ENCODE data around the gene PRRG2. TPM values are rescaled to one million over a fixed set of nuclear protein-coding genes. Genes with fewer than 3 reads are reported as not detected.

Gene PRRG2
- total RNA-seq, result 1 to 10 TPM in 2 of 9 donors, under 1 TPM in 5, not detected in 2; 0.28 to 1.2 (median 0.87) TPM
- 1 to 10 TPM in 1 of 3 donors, under 1 TPM in 2; 0.33 to 1.2 (median 0.71) TPM for polyA plus RNA-seq
- long read RNA-seq, donor 1, result 0 reads
- long read RNA-seq, donor 2, result 0 reads
- long read RNA-seq, donor 3, result 0 reads
- long read RNA-seq, donor 4, partial matches to known transcripts, result 0 of 1 reads
- long read RNA-seq, donor 4, other reads (novel, unspliced or antisense), result 1 of 1 reads
- long read RNA-seq, donor 5, partial matches to known transcripts, result 0 of 1 reads
- long read RNA-seq, donor 5, other reads (novel, unspliced or antisense), result 1 of 1 reads
- long read RNA-seq, donor 6, result 0 reads
- long read RNA-seq, donor 7, result 0 reads
- long read RNA-seq, donor 8, result 0 reads
- long read RNA-seq, donor 9, result 0 reads
- long read RNA-seq, donor 10, result 0 reads

- TF ChIP-seq, protein P1, sequence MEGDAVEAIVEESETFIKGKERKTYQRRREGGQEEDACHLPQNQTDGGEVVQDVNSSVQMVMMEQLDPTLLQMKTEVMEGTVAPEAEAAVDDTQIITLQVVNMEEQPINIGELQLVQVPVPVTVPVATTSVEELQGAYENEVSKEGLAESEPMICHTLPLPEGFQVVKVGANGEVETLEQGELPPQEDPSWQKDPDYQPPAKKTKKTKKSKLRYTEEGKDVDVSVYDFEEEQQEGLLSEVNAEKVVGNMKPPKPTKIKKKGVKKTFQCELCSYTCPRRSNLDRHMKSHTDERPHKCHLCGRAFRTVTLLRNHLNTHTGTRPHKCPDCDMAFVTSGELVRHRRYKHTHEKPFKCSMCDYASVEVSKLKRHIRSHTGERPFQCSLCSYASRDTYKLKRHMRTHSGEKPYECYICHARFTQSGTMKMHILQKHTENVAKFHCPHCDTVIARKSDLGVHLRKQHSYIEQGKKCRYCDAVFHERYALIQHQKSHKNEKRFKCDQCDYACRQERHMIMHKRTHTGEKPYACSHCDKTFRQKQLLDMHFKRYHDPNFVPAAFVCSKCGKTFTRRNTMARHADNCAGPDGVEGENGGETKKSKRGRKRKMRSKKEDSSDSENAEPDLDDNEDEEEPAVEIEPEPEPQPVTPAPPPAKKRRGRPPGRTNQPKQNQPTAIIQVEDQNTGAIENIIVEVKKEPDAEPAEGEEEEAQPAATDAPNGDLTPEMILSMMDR (IDR thresholded peaks at IDR 0.05), result no peak
- TF ChIP-seq POLR2A (IDR thresholded peaks at IDR 0.05), result no peak
- Histone ChIP-seq H3K36me3 (replicated peaks in 1 of 2) (peaks cover 0 to 4% of the 10 kb centered on the region in 2 donors), H3K4me1 (replicated peaks in 1 of 2) (peaks cover 10 to 18% of the 10 kb centered on the region in 2 donors), H3K27ac (peak within 1 kb of the TSS; percentile 11 to 80 (median 28)), H3K27me3 (no peaks in the 10 kb centered on the region), H3K4me3 (peak within 1 kb of the TSS; percentile 26 to 76 (median 50)), H3K9me3 (replicated peaks in 1 of 3) (no peaks in the 10 kb centered on the region)
- WGBS, 4 donors, result 33 to 38% (median 34%) methylated on average over 10 to 15 of the region's 15 CpGs
- DNase-seq, result no peak
- intact Hi-C loops (cut with DNase I), result loop anchor here in 1 of 2 donors (10.0 kb wide), 1 partner anchor 94 kb away; the partner anchor contains the start of gene PRMT1
These were observed at the start of gene PRRG2 for GRCh38 chr19:49581007-49581508. Gene PRRG2, plus strand, starts transcription at chr19:49581316. Its CDS starts 1,904 bp downstream, at chr19:49583220.

- Histone ChIP-seq H3K4me1 (replicated peaks in 1 of 2) (peaks cover 14 to 19% of the 10 kb centered on the region in 2 donors), H3K27ac (peak overlapping the region in 1 of 5 donors; percentile 4), H3K4me3 (peak overlapping the region in 2 of 4 donors; percentile 54 to 70), H3K36me3 (replicated peaks in 1 of 2) (peaks cover 0 to 14% of the 10 kb centered on the region in 2 donors), H3K27me3 (no peaks in the 10 kb centered on the region), H3K9me3 (replicated peaks in 1 of 3) (no peaks in the 10 kb centered on the region)
- no peak for TF ChIP-seq POLR2A (IDR thresholded peaks at IDR 0.05)
- TF ChIP-seq, protein P1 (IDR thresholded peaks at IDR 0.05), result peak in 5 of 6 experiments; percentile 7 to 43 (median 25)
- 3 to 10% (median 4%) methylated on average over 11 to 86 of the region's 87 CpGs for WGBS, 4 donors
- peak; percentile 62 to 84 (median 79) for DNase-seq
- intact Hi-C loops (cut with DNase I), result no loop called here
These were observed 47.3 kb upstream of the PRRG2 start for GRCh38 chr19:49533551-49534488.

GRCh38 chr19:49534632-49535385 is 46.3 kb upstream of the PRRG2 start:
- DNase-seq, result no peak
- intact Hi-C loops (cut with DNase I), result no loop called here
- TF ChIP-seq, protein P1 (IDR thresholded peaks at IDR 0.05), result no peak
- TF ChIP-seq POLR2A (IDR thresholded peaks at IDR 0.05), result no peak
- Histone ChIP-seq H3K27me3 (no peaks in the 10 kb centered on the region), H3K36me3 (replicated peaks in 1 of 2) (peaks cover 0 to 18% of the 10 kb centered on the region in 2 donors), H3K27ac (peak overlapping the region in 1 of 5 donors; percentile 13), H3K4me1 (replicated peaks in 1 of 2) (peaks cover 14 to 19% of the 10 kb centered on the region in 2 donors), H3K9me3 (replicated peaks in 1 of 3) (no peaks in the 10 kb centered on the region), H3K4me3 (peak overlapping the region in 1 of 4 donors; percentile 54)
- WGBS, 4 donors, result 50 to 64% (median 57%) methylated on average over 8 of the region's 8 CpGs
